Dedifferentiated amniotic fluid mesenchymal stem cell (primary cell): ENCODE measurements around the gene CDC45.
"Not testable (repeated sequence)": the region's sequence is repeated elsewhere in the genome, so short reads cannot be mapped to it uniquely, and the experiment has no call there.

Experiments used
- DNase-seq: peaks from one replicate; pipeline ENCODE4 v3.0.0-alpha.2; 2016; ENCODE audit errors: extremely low spot score

The CDC45 gene

GRCh38 chr22:19479355-19480172 lies at the start of gene CDC45:
Gene CDC45, plus strand, starts transcription at chr22:19479920. Its CDS starts 49 bp downstream, at chr22:19479969.
- peak; percentile 99 for DNase-seq

DNA sequence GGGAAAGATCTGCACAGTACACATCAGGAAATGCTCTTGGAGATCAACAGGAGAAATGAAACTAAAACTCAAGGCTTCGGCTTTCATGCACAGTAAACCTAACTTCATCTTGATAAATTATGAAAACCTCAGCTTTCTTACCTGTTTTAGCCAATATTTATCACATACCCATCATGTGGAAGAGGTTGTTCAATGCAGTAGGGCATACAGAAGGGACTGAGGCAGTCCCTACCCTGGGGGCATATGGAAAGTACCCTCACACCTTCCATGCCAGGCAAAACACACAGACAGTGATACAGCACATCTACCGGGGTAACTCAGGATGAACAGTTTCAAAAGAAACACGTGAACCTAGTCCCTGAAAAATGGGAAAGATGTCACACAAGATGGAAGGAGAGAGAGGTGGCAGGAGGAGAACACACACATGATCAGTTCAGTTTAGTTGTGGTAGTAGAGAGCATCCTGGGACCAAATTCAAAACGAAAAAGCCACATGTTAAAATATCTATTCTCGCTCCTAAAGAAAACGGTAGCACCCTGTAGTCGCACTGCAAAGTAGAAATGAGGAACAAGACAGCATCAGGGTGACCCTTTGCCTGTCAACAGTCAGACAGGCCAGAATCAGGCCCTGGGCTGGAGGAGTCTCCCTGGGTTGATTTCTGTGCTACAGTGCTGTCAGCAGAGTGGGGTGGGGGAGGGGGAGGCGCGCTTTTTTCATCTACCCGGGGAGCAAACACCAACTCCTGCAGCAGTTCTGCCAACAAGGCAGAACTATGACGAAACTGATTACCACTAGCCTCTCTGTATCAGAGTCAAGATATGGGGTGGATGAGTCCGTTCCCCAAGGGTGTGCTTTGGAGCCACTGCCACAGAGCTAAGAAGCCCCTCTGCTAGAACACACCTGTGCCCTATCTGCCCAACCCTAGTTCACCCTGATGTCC lies 49.5 kb upstream of the CDC45 start:
- DNase-seq = peak; percentile 35

- DNase-seq = no peak
These were observed 48.7 kb upstream of the CDC45 start for GRCh38 chr22:19430890-19431541.

- peak; percentile 56 for DNase-seq
These were observed 48.0 kb upstream of the CDC45 start, which contains the start of gene HIRA for GRCh38 chr22:19431649-19432132. Gene HIRA, minus strand, starts transcription at chr22:19431733. Its CDS starts 257 bp downstream, at chr22:19431476.

GRCh38 chr22:19432133-19432851 lies 47.4 kb upstream of the CDC45 start, which contains the start of gene MRPL40:
Gene MRPL40, plus strand, starts transcription at chr22:19432545. Its CDS starts 10 bp downstream, at chr22:19432555.
- peak; percentile 87 for DNase-seq

GRCh38 chr22:19434401-19434800 lies 45.3 kb upstream of the CDC45 start:
- no peak for DNase-seq

DNA sequence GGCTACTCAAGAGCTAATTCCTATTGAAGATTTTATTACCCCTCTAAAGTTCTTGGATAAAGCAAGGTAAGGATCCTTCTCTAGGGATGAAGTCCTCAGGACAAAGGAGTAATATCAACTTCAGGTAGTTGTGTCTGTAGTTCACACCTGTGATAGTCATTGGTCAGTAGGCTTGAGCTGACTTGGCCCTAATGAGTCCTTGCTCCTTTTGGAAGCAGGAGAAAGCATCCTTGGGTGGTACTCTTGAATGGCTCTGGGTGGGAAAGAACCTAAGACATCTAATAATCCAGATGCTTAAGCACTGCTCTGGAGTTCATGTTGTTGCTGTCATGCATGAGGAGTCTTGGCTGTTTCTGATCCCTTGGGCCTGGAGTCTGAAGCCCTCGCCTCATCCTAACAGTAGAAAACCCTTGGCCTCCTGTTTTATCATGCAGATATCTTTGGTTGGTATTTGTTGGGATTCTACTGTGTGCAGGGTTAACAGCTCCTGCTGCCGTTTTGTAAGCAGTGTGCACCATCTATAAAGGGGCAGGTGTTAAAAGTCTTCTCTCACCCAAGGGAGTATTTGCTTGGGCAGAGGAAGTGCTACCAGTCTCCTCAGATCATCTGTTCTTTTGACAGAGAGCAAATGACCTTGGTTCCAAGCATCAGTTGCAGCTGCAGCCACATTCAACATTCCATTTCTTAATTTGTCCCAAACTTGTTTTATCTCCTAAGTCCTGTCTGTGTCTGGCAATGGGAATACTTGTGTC lies 44.7 kb upstream of the CDC45 start:
- DNase-seq = no peak

- DNase-seq = not testable (repeated sequence)
These were observed 43.1 kb upstream of the CDC45 start for GRCh38 chr22:19436444-19437161.

GRCh38 chr22:19438298-19438697 lies 41.4 kb upstream of the CDC45 start:
- no peak for DNase-seq

DNA sequence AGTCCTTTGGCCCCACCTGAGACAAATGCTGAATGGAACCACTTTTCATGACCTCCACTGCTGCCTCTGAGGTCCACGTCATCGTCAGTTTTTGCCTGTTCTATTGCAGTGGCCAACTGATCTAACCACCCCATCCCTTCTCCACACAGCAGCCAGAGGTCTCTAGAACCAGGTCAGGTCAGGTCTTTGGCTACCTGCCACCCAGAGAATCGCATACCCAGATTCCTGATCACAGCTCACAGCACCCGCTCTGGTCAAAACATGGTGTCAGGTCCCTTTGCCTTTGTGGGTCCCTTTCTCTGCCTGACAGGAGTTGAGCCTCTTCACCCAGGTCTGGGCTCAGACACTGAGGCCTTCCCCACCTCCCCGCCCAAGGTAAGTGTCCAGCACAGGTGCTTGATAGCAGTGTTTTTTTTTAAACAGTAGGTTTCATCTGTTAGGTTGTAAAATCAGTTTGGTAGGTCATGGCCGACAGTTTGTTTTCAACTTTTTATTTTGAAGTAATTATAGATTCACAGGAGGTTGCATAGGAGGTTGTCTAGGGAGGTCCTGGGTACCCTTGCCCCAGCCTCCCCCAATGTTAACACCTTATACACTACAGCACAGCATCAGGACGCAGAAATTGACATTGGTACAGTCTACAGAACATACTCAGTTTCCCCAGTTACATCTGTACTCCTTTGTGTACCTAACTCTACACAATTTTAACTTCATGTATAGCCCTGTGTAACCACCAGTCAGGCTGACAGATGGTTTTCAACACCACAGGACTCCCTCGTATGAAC lies 39.1 kb upstream of the CDC45 start:
- no peak for DNase-seq

GRCh38 chr22:19442166-19442565 lies 37.6 kb upstream of the CDC45 start:
- DNase-seq = no peak

DNA sequence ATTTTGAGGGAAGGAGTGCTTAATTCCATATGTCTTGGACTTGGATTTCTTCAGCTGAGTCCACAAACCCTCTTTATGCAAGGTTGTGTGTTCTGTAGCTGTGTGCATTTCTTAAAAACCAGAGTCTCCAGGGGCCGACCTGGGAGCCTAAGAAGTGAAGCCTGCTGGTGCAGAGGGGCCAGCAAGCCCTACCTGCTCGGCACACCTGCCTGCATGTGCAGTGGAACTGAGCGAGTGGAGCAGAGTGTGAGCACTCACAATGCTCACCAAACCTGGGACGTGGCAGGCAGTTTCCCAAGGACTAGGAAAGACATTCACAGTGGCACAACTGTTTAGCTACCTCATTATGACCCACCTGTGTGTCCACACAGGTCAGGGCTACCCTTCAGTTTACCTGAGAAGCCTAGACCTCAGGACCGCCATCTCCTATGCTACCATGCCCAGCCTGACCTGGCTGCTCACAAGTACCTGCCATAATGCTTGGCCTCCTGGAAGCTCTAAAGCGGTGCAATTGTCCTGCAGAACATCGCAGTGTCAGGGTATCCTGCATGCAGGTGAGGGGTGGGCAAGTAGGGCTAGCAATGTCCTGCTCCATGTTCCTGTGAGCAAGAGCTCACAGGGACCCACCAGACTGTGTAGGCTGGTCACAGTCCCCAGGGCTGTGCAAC lies 36.0 kb upstream of the CDC45 start:
- no peak for DNase-seq

DNA sequence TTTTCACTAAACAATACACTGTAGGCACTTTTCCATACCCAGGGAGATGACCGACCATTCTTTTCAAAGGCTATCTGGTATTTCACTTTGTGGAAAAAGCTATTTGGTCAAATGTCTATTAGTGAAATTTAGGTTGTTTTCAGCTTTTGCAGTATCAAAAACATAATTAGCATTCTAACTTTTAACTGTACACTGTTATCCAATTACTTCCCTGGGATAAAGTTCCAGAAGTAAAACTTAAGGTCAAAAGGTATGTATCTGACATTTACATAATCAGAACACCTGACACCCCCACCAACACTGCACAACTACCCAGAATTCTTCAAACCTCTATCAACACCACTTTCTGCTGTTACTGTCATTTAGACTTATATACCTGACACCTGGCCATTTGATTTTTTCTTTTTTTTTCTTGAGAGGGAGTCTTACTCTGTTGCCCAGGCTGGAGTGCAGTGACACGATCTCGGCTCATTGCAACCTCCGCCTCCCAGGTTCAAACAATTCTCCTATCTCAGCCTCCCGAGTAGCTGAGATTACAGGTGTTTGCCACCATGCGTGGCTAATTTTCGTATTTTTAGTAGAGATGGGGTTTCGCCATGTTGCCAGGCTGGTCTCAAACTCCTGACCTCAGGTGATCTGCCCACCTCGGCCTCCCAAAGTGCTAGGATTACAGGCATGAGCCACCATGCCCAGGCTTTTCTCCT lies 34.3 kb upstream of the CDC45 start:
- not testable (repeated sequence) for DNase-seq

- no peak for DNase-seq
These were observed 33.0 kb upstream of the CDC45 start for GRCh38 chr22:19446603-19447329.

DNA sequence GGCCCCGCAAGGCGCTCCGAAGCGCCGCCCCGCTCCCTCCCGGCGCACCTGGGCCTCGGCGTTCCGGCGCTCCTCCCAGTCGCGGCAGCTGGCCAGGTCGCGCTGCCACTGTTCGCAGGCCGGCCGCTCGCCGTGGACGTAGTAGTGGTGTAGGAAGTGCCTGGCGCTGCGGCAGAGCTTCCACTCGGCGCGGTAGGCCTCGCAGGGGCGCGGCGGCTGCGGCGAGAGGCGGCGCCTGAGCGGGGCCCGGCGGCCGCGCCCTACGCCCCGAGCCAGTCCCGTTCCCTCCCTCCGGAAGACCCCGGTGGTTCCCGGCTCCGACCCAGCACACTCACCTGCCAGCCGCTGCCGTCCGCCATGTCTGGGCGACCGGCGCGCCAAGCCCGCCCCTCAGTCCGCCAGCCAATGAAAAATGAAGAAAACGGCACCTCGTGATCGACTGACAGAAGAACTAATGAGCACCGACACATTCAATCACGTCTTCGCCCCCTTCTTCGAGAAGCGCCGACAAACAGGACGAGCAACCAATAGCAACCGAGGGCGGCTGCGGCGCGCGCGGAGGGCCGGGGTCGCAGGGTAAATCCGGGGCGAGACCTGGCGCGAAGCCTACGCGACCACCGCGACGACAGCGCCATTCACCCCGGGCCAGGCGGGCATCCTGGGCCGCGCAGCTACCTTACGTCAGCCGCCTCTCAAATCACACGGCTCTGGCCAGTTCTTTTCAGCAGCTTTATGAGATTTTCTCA lies 32.2 kb upstream of the CDC45 start, which contains the start of gene C22orf39:
C22orf39 (minus strand) TSS at position 382 of the 746 bp plus-strand sequence; CDS start at position 359, 23 bp downstream.
- peak; percentile 92 for DNase-seq

DNA sequence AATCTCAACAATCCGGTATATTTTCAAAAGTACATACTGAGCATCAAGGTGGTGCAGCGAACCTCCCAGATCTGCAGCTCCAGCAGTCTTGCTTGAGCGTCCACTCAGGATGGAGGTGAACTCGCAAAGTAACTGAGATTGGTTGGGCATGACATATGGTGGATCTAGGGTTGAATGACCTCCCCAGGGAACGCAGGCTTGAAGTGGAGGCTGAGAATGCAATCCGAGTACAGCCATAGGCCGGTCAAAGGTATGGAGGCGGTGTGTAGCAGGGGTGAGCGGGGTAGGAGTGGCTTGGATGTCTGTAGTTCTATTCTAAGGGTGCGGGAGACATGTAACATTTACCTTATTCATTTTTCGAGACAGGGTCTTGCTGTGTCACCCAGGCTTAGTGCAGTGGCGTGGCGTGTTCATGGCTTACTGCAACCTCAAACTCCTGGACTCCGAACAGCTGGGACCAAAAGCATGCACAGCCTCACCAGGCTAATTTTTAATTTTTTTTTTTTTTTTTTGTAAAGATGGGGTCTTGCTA lies 31.6 kb upstream of the CDC45 start:
- DNase-seq = peak; percentile 38
